ENCODE measurements around the gene FBXO11.

DNA sequence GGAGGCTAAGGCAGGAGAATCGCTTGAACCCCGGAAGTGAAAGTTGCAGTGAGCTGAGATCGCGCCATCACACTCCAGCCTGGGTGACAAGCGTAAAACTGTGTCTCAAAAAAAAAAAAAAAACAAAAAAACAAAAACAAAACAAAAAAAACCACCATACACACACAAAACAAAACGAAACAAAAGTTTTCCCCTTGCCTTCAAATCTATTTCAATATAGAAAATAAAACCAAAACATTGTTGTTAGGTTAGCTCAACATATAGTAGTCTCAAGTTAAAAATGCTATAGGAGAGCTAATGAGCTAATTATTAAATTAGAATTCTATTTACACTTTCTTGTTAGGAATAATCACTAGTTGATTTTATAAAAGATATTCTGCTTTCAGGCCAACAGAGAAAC lies 43.3 kb downstream of the FBXO11 start:
- no peak for TF ChIP-seq MEF2A (IDR thresholded peaks at IDR 0.05; ENCODE audit: borderline replicate concordance, low read depth)
- TF ChIP-seq, protein P1, sequence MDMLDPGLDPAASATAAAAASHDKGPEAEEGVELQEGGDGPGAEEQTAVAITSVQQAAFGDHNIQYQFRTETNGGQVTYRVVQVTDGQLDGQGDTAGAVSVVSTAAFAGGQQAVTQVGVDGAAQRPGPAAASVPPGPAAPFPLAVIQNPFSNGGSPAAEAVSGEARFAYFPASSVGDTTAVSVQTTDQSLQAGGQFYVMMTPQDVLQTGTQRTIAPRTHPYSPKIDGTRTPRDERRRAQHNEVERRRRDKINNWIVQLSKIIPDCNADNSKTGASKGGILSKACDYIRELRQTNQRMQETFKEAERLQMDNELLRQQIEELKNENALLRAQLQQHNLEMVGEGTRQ (IDR thresholded peaks at IDR 0.05; ENCODE audit: borderline replicate concordance, low read depth, low read length), result no peak
- no peak for TF ChIP-seq MAX (IDR thresholded peaks at IDR 0.05; ENCODE audit: low read depth)
- no peak for TF ChIP-seq CTCF (IDR thresholded peaks at IDR 0.05)
- no peak for TF ChIP-seq EZH2phosphoT487 (IDR thresholded peaks at IDR 0.05; ENCODE audit: borderline replicate concordance, low read depth)
- TF ChIP-seq MXI1 (IDR thresholded peaks at IDR 0.05; ENCODE audit: low read depth, low read length), result no peak
- no peak for TF ChIP-seq RAD21 (IDR thresholded peaks at IDR 0.05; ENCODE audit: low read length)
- no peak for TF ChIP-seq USF1 (IDR thresholded peaks at IDR 0.05; ENCODE audit: borderline replicate concordance, low read depth)
- TF ChIP-seq TEAD4 (IDR thresholded peaks at IDR 0.05; ENCODE audit: borderline replicate concordance, insufficient read depth), result no peak
- no peak for TF ChIP-seq GATA2 (CRISPR knock-in tag; IDR thresholded peaks at IDR 0.05)
- no peak for TF ChIP-seq TAF1 (IDR thresholded peaks at IDR 0.05; ENCODE audit: borderline replicate concordance, low read depth, low read length)
- no peak for TF ChIP-seq FOXJ3 (CRISPR knock-in tag; IDR thresholded peaks at IDR 0.05)

All from SK-N-SH (cell line).